ENCODE data around the gene EHMT1.
"Not testable (repeated sequence)": the region's sequence is repeated elsewhere in the genome, so short reads cannot be mapped to it uniquely, and the experiment has no call there.

The EHMT1 gene

GRCh38 chr9:137764171-137764671 is 145.4 kb downstream of the EHMT1 start:
- DNase-seq: no peak

DNA sequence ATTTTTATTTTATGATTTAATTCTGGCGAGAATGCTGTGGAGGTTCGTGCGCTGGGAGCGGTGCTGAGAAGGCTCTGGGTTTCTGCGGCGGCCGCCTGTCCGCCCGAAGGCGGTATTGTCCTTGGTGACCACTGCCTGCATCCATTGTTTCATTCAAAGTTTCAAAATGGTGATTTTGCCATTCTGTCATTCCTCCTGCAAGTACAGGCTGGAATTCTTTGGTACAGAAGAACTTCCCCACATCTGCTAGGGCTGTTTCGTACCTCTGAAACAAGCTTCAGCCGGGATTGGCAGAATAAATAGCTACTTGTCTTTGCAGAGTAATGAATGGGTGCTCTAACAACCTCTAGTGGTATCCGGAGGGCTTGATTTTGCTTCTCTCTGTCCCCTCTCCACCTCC is 146.2 kb downstream of the EHMT1 start:
- no peak for DNase-seq

GRCh38 chr9:137765536-137765935 is 146.7 kb downstream of the EHMT1 start:
- no peak for DNase-seq

GRCh38 chr9:137771580-137771979 is 152.8 kb downstream of the EHMT1 start:
- no peak for DNase-seq

DNA sequence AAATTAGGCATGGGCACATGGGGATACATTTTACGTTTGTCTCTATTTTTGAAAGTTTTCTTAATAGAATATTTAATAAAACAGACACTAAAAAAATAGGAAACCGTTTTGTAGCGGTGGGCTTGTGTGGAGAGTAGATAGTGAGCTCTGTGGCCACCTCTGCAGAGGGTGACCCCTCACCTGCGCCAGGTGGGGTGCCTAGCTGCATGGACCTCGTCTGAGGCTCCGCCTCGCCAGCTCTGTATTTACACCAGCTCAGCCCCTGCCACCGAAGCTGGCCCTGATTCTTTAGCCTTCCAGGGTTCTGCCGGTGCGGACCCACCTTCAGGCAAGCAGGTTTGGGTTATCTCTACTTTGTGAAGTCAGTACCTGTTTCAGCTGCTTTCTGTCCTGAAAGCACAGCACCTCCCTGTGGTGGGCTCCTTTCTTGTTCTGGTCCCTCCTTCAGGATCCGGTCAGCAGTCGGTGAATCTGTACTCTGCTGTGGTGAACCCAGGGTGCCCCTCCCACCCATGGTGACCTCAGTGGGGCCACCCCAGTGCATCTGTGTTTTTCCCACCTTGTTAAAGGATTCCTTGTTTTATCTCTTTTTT is 153.6 kb downstream of the EHMT1 start:
- no peak for DNase-seq

DNA sequence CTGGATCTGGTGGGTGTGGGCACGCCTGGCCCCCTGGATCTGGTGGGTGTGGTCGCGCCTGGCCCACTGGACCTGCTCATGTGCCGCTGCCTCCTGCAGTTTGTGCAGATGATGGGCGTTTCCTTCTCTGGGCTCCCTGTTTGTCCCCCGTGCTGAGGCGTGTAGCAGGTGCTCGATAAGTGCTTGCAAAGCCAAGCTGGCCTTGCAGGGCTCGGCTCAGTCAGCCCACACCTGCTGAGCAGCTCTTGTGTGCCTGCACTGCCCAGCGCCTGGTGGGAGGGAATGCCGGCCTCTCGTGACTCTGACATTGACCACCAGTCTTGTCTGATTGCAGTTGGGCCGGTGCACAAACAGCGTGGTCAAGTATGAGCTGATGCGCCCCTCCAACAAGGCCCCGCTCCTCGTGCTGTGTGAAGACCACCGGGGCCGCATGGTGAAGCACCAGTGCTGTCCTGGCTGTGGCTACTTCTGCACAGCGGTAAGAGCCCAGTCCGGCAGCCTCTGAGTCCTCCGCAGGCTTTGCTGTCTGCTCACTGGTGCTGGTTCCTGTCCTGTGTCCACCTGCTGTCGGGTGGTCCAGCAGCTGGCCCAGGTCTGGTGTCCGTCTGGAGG is 156.1 kb downstream of the EHMT1 start:
- DNase-seq: peak; percentile 44

DNA sequence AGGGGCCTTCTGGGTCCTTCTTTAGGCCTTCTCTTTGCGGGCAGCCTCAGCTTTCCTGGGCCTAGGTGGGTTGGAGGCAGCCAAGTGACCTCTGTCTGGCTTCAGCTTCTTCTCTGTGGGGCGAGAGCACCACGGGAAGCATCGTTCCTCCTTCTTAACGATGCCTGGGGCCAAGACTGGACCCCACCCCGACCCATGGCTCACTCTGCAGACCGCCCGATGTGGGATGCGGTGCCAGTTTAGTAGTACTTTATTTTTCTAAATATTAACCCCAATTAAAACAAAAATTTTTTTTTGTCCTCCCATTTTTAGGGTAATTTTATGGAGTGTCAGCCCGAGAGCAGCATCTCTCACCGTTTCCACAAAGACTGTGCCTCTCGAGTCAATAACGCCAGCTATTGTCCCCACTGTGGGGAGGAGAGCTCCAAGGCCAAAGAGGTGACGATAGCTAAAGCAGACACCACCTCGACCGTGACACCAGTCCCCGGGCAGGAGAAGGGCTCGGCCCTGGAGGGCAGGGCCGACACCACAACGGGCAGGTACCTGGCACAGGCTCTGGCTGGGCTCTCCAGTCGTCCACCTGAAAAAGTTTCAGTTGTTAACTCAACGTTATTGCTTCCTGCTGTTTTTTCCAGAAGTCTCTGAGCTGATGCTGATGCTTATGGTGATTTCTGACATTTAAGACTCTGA is 157.6 kb downstream of the EHMT1 start:
- no peak for DNase-seq

- DNase-seq: no peak
Observed at GRCh38 chr9:137777761-137778160, 159.0 kb downstream of the EHMT1 start.

GRCh38 chr9:137778336-137778735 is 159.5 kb downstream of the EHMT1 start:
- DNase-seq: no peak

DNA sequence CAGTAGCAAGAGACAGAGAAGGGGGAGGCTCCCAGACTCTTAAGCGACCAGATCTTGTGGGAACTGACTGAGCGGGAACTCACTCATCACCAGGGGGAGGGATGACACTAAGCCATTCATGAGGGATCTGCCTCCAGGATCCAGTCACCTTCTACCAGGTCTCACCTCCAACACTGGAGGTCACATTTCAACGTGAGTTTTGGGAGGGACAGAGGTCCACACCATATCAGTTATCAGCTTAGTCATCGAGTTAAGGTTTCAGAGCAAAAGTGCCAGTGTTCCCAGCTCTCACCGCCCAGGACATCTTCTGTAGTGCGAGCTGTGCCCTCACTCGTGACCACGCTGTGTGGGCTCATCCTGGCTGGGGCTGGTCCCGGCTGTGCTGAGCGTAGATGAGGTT is 160.1 kb downstream of the EHMT1 start:
- no peak for DNase-seq

- not testable (repeated sequence) for DNase-seq
Observed at GRCh38 chr9:137780031-137780430, 161.2 kb downstream of the EHMT1 start.

- no peak for DNase-seq
Observed at GRCh38 chr9:137781906-137782585, 163.2 kb downstream of the EHMT1 start.

DNA sequence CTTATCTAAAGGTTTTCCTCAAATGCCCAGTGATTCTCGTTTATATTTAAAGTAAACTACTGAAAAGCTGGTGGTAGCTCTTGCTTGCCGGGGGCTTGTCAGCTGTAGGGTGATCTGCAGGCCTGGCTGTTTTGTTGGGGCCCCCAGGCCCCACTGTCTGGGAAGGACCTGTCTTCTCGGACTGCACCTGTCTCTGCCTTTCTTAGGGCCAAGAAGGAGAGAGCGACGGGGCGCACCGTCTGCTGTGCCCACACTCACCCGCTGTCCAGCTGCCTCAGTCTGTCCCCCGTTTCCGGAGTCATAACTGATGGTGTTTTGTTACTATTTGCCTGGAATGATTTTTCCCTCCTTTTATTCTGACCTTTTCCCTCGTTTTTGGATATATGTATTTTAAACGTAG is 164.7 kb downstream of the EHMT1 start:
- DNase-seq: no peak

DNA sequence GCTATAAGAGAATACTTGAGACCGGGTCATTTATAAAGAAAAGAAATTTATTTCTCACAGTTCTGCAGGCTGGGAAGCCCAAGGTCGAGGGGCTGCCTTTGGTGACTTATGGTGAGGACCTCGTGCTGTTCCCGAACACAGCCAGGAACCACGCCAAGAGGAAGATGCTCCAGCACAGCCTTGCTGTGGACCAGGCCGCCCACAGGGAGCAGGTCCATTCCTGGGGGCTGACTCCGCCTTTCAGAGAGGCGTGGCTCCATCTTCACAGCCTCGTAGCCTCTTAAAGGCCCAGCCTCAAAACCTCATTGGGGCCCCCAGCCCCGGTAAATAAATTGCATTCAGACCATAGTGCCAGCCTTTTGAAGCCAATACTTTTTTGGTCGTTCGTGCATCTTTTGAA is 165.2 kb downstream of the EHMT1 start:
- DNase-seq: no peak

- DNase-seq: no peak
Observed at GRCh38 chr9:137784641-137785513, 166.1 kb downstream of the EHMT1 start.

GRCh38 chr9:137785704-137786161 is 166.9 kb downstream of the EHMT1 start:
- DNase-seq: peak; percentile 93

DNA sequence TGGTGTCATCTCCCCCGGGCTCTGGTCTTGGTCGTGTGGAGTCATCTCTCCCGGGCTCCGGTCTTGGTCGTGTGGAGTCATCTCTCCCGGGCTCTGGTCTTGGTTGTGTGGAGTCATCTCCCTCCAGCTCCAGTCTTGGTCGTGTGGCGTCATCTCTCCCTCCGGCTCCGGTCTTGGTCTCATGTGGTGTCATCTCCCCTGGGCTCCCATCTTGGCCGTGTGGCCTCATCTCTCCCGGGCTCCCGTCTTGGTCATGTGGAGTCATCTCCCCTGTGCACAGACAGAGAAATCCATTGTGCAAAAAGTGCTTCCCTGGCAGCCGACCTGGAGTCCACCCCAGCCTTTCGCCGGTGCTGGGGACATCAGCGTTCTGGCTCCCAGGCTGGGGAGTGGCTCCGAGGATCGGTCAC is 167.7 kb downstream of the EHMT1 start:
- DNase-seq: no peak

GRCh38 chr9:137787381-137787780 is 168.6 kb downstream of the EHMT1 start:
- DNase-seq: no peak

DNA sequence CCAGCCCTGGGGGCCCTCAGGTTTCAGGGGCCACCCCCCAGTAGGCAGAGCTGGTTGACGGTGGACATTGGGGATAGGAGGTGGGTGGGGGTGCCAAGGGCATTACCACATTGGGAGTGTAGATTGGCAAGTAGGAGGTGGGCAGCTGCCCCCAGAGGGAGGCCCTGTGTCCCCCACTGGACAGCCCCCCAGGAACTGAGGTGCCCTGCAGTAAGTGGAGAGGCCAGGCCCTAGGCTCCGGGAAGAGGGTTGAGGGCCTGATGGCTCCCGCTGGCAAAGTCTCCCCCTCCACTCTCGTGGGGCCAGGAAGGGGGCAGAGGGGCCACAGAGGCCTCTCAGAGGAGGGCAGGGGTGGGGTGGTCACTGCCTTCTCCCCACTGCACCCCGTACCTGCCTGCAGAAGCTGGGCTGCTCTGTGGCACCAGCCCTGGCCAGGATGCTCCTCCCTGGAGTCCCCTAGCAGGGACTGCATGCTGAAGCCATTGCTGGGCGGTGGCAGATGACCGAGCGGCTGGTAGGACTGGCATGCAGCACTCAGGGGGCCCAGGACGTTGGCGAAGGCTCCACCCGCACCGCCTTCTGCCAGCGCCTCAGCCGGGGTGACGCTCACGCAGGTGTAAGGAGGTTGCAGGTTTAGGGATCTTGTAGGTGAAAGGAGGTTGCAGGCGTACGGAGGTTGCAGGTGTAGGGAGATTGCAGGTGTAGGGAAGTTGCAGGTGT is 169.1 kb downstream of the EHMT1 start:
- no peak for DNase-seq

- no peak for DNase-seq
Observed at GRCh38 chr9:137788561-137789294, 169.9 kb downstream of the EHMT1 start.

DNA sequence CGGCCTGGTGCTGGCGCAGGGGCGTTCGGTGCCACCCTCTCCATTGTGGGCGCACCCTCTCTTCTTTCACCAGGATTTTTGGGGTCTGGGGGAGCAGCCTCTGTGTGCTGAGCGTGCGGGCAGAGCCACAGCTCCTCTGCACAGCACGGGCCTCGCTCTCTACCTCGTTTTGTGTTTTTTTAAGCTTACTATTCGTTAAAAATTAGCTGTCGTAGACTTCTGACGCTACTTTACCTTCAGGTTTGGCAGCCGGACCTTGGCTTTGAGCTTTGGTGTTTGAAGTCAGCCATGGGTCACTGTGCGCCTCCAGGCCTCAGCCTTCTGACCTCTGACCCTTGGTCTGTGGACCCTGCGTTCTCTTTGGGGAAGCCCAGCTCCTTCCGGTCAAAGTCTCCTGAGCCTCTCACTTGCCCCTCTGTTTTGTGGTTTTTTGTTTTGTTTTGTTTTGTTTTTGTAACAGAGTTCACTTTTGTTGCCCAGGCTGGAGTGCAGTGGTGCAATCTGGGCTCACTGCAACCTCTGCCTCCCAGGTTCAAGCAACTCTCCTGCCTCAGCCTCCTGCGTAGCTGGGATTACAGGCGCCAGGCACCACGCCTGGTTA is 170.6 kb downstream of the EHMT1 start:
- DNase-seq: no peak
